Ovary (tissue), 9 donors: Measurements from ENCODE around the gene C12orf57. TPM values are rescaled to one million over a fixed set of nuclear protein-coding genes. Genes with fewer than 3 reads are reported as not detected.

Experiments used
- DNase-seq, 5 donors: peaks; one replicate each; pipeline ENCODE4 v3.0.0-alpha.2; 2019 to 2020
- H3K27ac ChIP-seq, 2 donors: fragments of 200-600 bp; one replicate each; pipeline versions ENCODE4 v1.5.1 to v1.8.0; 2019 to 2022
- H3K27me3 ChIP-seq: fragments of 200-600 bp; one replicate; pipeline ENCODE4 v1.8.0; 2022
- H3K36me3 ChIP-seq: fragments of 200-600 bp; sonication (generic); one replicate; pipeline ENCODE4 v1.5.1; 2019
- H3K4me1 ChIP-seq: one replicate; pipeline ENCODE4 v1.8.1; 2013; ENCODE audit warnings: mild to moderate bottlenecking, moderate library complexity; ENCODE audit not compliant: insufficient read depth
- H3K4me3 ChIP-seq: fragments of 200-600 bp; sonication (generic); one replicate; pipeline ENCODE4 v1.5.1; 2017
- H3K9me3 ChIP-seq, 2 donors: fragments of 200-600 bp in 1 of 2; sonication (generic) in 1 of 2; one replicate each; pipeline versions ENCODE4 v1.5.1 to v1.8.1; 2013 to 2019; ENCODE audit warnings: mild to moderate bottlenecking in 1 of 2, moderate library complexity in 1 of 2
- CTCF ChIP-seq, 3 donors: fragments of 450-650 bp in 2 of 3; fragments of 200-600 bp in 1 of 3; IDR thresholded peaks; one replicate each; pipeline versions ENCODE4 v1.5.1 to v1.8.0; 2016 to 2022; ENCODE audit warnings: antibody characterized with exemption in 3 of 3, mild to moderate bottlenecking in 1 of 3
- EP300 ChIP-seq: sonication (generic); formaldehyde crosslinking; IDR thresholded peaks from one replicate; pipeline ENCODE4 v1.6.1; 2017; ENCODE audit warnings: antibody characterized with exemption
- POLR2A ChIP-seq: fragments of 450-650 bp; IDR thresholded peaks from one replicate; pipeline ENCODE4 v1.6.1; 2017; ENCODE audit warnings: antibody characterized with exemption, mild to moderate bottlenecking, moderate library complexity
- WGBS, 3 donors: extraction: QIAGEN DNeasy Blood & Tissue Kit in 1 of 3; methylation state at CpG; one replicate each; pipeline versions ENCODE4 v1.1.5 to v1.1.7; 2013 to 2017; 5-methylcytosine and 5-hydroxymethylcytosine counted together
- intact Hi-C, 4 donors: fragments of 100-400 bp; cut with DNase I; formaldehyde crosslinking; loops; one replicate each; pipeline versions ENCODE4 v1.11.0 to v1.15.1; 2022 to 2023
- polyA plus RNA-seq, 2 donors: library from polyadenylated mRNA; stranded (reverse); fragments of 200-250 nt in 1 of 2; fragments of 350-450 nt in 1 of 2; fragmentation: Illumina TruSeq in 1 of 2; extraction: RNeasy Lipid Tissue Mini Kit (QIAGEN cat#74804) in 1 of 2; gene quantifications; one replicate each; pipeline ENCODE4 v1.2.3, GENCODE V29; 2013 to 2014
- total RNA-seq, 7 donors: library from RNA; depleted of rRNA in 2 of 7; stranded (reverse); fragments of >200 nt in 2 of 7; fragmentation: NEBNext Ultra II Directional in 3 of 7; extraction: Animal tissue kit (Norgen Biotek cat#: 25700) in 3 of 7; gene quantifications; one replicate each; pipeline versions ENCODE4 v1.1.0 to v1.2.4, GENCODE V29; 2016 to 2023
- donor health status: DM: no; HTN: no; CAD: no; lungs with moderate emphysema.
- donor health status: DM: no; HTN: no; CAD: no.
- donor health status: Bipolar disorder and iron deficiency.
- donor health status: DM: yes; HTN: yes; CAD: no.
- donor health status: DM: no; HTN: no; CAD: no.
- donor health status: DM: yes; HTN: yes; CAD: no.

Gene C12orf57
- total and polyA plus RNA-seq, 9 donors, result 40.3 to 1,838 (median 633) TPM

GRCh38 chr12:6934110-6934509 lies 9.7 kb upstream of the C12orf57 start:
- no peaks in the 10 kb centered on the region for H3K27me3 ChIP-seq
- no peak overlapping the region for H3K4me3 ChIP-seq
- peak overlapping the region in 1 of 2 donors; percentile 13 for H3K27ac ChIP-seq
- WGBS, 3 donors, result 7 to 10% (median 8%) methylated on average over 8 of the region's 8 CpGs
- peaks cover 21% of the 10 kb centered on the region for H3K4me1 ChIP-seq
- H3K36me3 ChIP-seq, result no peaks in the 10 kb centered on the region
- TF ChIP-seq EP300 (no peak), CTCF (IDR thresholded peaks at IDR 0.05) (no peak), POLR2A (no peak)
- intact Hi-C loops, result no loop called here
- peak in 3 of 5 donors; percentile 54 to 61 (median 58) for DNase-seq
- H3K9me3 ChIP-seq, result no peaks in the 10 kb centered on the region

GRCh38 chr12:6935371-6936193 lies 8.2 kb upstream of the C12orf57 start:
- DNase-seq, result peak in 3 of 5 donors; percentile 28 to 62 (median 56)
- WGBS, 3 donors, result 50 to 56% (median 53%) methylated on average over 14 of the region's 14 CpGs
- Histone ChIP-seq H3K9me3 (no peaks in the 10 kb centered on the region), H3K4me1 (peaks cover 17% of the 10 kb centered on the region), H3K27ac (no peak overlapping the region), H3K36me3 (no peaks in the 10 kb centered on the region), H3K4me3 (no peak overlapping the region), H3K27me3 (no peaks in the 10 kb centered on the region)
- TF ChIP-seq POLR2A, result no peak
- no peak for TF ChIP-seq EP300
- no peak for TF ChIP-seq CTCF (IDR thresholded peaks at IDR 0.05)
- intact Hi-C loops, result no loop called here

- no peaks in the 10 kb centered on the region for H3K36me3 ChIP-seq
- peak in 1 of 5 donors; percentile 58 for DNase-seq
- no peaks in the 10 kb centered on the region for H3K9me3 ChIP-seq
- H3K4me3 ChIP-seq, result no peak overlapping the region
- H3K4me1 ChIP-seq, result peaks cover 14% of the 10 kb centered on the region
- 87 to 90% (median 89%) methylated on average over 3 of the region's 3 CpGs for WGBS, 3 donors
- intact Hi-C loops, result no loop called here
- no peak overlapping the region for H3K27ac ChIP-seq
- TF ChIP-seq EP300 (no peak), CTCF (IDR thresholded peaks at IDR 0.05) (no peak), POLR2A (no peak)
- no peaks in the 10 kb centered on the region for H3K27me3 ChIP-seq
Observed at GRCh38 chr12:6936194-6936635, 7.6 kb upstream of the C12orf57 start.

GRCh38 chr12:6936636-6937480 lies 7.0 kb upstream of the C12orf57 start:
- peak; percentile 63 to 77 (median 71) for DNase-seq
- peaks cover 14% of the 10 kb centered on the region for H3K4me1 ChIP-seq

More at GRCh38 chr12:6936636-6937480, 7.0 kb upstream of the C12orf57 start:
- peak overlapping the region; percentile 83 to 93 for H3K27ac ChIP-seq
- no peaks in the 10 kb centered on the region for H3K36me3 ChIP-seq
- no peaks in the 10 kb centered on the region for H3K27me3 ChIP-seq
- peak overlapping the region; percentile 53 for H3K4me3 ChIP-seq
- no peaks in the 10 kb centered on the region for H3K9me3 ChIP-seq
- TF ChIP-seq CTCF (IDR thresholded peaks at IDR 0.05) (peak in 1 of 3 donors; percentile 12), EP300 (no peak)
- WGBS, 3 donors, result 20 to 30% (median 28%) methylated on average over 29 to 36 of the region's 36 CpGs
- intact Hi-C loops, result no loop called here
